Measurements from ENCODE around the gene CFAP157. TPM values are rescaled to one million over a fixed set of nuclear protein-coding genes. Genes with fewer than 3 reads are reported as not detected.

The CFAP157 gene
- total RNA-seq, 1 experiment from 2014 or later, result 0.22 TPM

GRCh38 chr9:127716412-127716811, 9.6 kb downstream of the CFAP157 start:
- H3K4me3 ChIP-seq (replicated peaks in 1 of 2; ENCODE audit: low read depth in 1 of 2, low read length in 2 of 2), result peak overlapping the region; percentile 90 to 92
- H3K9me3 ChIP-seq (ENCODE audit: control insufficient read depth in 1 of 2, insufficient read depth in 1 of 2, low read depth in 1 of 2, low read length in 2 of 2), result no peaks in the 10 kb centered on the region
- no TSS peak for BruUV-seq (replicated peaks)
- H3K36me3 ChIP-seq (ENCODE audit: control insufficient read depth in 1 of 2, insufficient read depth in 2 of 2, low read length in 2 of 2), result peaks cover 0 to 4% of the 10 kb centered on the region in 2 experiments; a peak in 1 of 4 replicates
- H2AFZ ChIP-seq (ENCODE audit: low read depth, low read length, poor library complexity, severe bottlenecking), result no peak overlapping the region
- H4K20me1 ChIP-seq (ENCODE audit: insufficient read depth), result no peaks in the 10 kb centered on the region
- peaks cover 20 to 31% of the 10 kb centered on the region in 2 experiments for H3K4me1 ChIP-seq (ENCODE audit: control insufficient read depth in 1 of 2, insufficient read depth in 2 of 2, low read length in 2 of 2)
- ChIA-PET RAD21 (ENCODE audit: low non-redundant PET in 1 of 2, low total read pairs in 2 of 2, uncharacterized antibody in 2 of 2, unreplicated experiment in 2 of 2) (interaction anchor here in 1 of 2 experiments (1.2 kb wide), 1 partner anchor 19 kb away, joined by 4 read pairs; the partner anchor contains the start of gene TOR2A), POLR2A (interaction anchor here (1.2 kb wide), 1 partner anchor 18 kb away, joined by 3 read pairs; no protein-coding TSS in a partner anchor), CTCF (interaction anchor here (1.0 to 1.5 kb wide), 2 partner anchors 19 to 153 kb away, joined by 3 to 12 read pairs; partner anchors contain the start of gene TOR2A)
- H3K9ac ChIP-seq (ENCODE audit: low read length), result peak overlapping the region; percentile 93
- peaks cover 13% of the 10 kb centered on the region for H3K79me2 ChIP-seq (ENCODE audit: insufficient read depth, low read length)
- H3K27ac ChIP-seq (ENCODE audit: low read depth, low read length), result peak overlapping the region; percentile 44
- no peaks in the 10 kb centered on the region for H3K27me3 ChIP-seq (ENCODE audit: insufficient read depth, low read length)
- no peak for DNase-seq (ENCODE audit: low read depth, low spot score)
- no peaks in the 10 kb centered on the region for H3K9me2 ChIP-seq (ENCODE audit: insufficient read depth)
- no peak for ATAC-seq
- peak overlapping the region; percentile 91 for H3K4me2 ChIP-seq (ENCODE audit: low read length)
- intact Hi-C loops (cut with micrococcal nuclease), result no loop called here
- TF ChIP-seq TCF7L2 (IDR thresholded peaks at IDR 0.05; ENCODE audit: borderline replicate concordance, extremely low read depth, insufficient read depth, insufficient read length) (no peak), POLR2AphosphoS5 (IDR thresholded peaks at IDR 0.05; ENCODE audit: low read depth, low read length) (no peak), EGR1 (IDR thresholded peaks at IDR 0.05; ENCODE audit: low read depth) (no peak), YY1 (IDR thresholded peaks at IDR 0.05; ENCODE audit: extremely low read depth, insufficient replicate concordance, low read depth, low read length) (no peak), CEBPB (IDR thresholded peaks at IDR 0.05; ENCODE audit: low read depth) (no peak), POLR2A (IDR thresholded peaks at IDR 0.05; ENCODE audit: borderline replicate concordance, extremely low read depth, insufficient read depth, insufficient read length) (no peak)

GRCh38 chr9:127717766-127718165, 11.0 kb downstream of the CFAP157 start:
- RAD21 ChIA-PET (ENCODE audit: low non-redundant PET in 1 of 2, low total read pairs in 2 of 2, uncharacterized antibody in 2 of 2, unreplicated experiment in 2 of 2), result no interaction called here

More at GRCh38 chr9:127717766-127718165, 11.0 kb downstream of the CFAP157 start:
- intact Hi-C loops (cut with micrococcal nuclease), result no loop called here
- Histone ChIP-seq H3K36me3 (ENCODE audit: control insufficient read depth in 1 of 2, insufficient read depth in 2 of 2, low read length in 2 of 2) (no peaks in the 10 kb centered on the region), H3K9ac (ENCODE audit: low read length) (no peak overlapping the region), H3K4me2 (ENCODE audit: low read length) (no peak overlapping the region), H3K79me2 (ENCODE audit: insufficient read depth, low read length) (peaks cover 13% of the 10 kb centered on the region), H3K4me1 (ENCODE audit: control insufficient read depth in 1 of 2, insufficient read depth in 2 of 2, low read length in 2 of 2) (peaks cover 31 to 44% of the 10 kb centered on the region in 2 experiments), H3K27ac (ENCODE audit: low read depth, low read length) (no peak overlapping the region), H2AFZ (ENCODE audit: low read depth, low read length, poor library complexity, severe bottlenecking) (no peak overlapping the region), H4K20me1 (ENCODE audit: insufficient read depth) (no peaks in the 10 kb centered on the region), H3K9me2 (ENCODE audit: insufficient read depth) (no peaks in the 10 kb centered on the region), H3K27me3 (ENCODE audit: insufficient read depth, low read length) (no peaks in the 10 kb centered on the region), H3K4me3 (replicated peaks in 1 of 2; ENCODE audit: low read depth in 1 of 2, low read length in 2 of 2) (no peak overlapping the region), H3K9me3 (ENCODE audit: control insufficient read depth in 1 of 2, insufficient read depth in 1 of 2, low read depth in 1 of 2, low read length in 2 of 2) (no peaks in the 10 kb centered on the region)
- DNase-seq (ENCODE audit: low read depth, low spot score) (no peak), ATAC-seq (no peak)
- TF ChIP-seq ELF1 (IDR thresholded peaks at IDR 0.05; ENCODE audit: borderline replicate concordance, low read depth) (no peak), POLR2A (IDR thresholded peaks at IDR 0.05; ENCODE audit: borderline replicate concordance, extremely low read depth, insufficient read depth, insufficient read length) (no peak), TCF7L2 (IDR thresholded peaks at IDR 0.05; ENCODE audit: borderline replicate concordance, extremely low read depth, insufficient read depth, insufficient read length) (no peak), SRF (IDR thresholded peaks at IDR 0.05; ENCODE audit: low read depth) (no peak)
- POLR2A ChIA-PET, result no interaction called here
- BruUV-seq (replicated peaks), result no TSS peak
- CTCF ChIA-PET, result no interaction called here
